Spleen (tissue), 7 donors: ENCODE measurements around the gene COL23A1.

ENCODE experiments used
- CTCF ChIP-seq, 11 experiments: fragments of 200-600 bp in 7 of 11; fragments of 450-650 bp in 4 of 11; sonication (generic) in 4 of 11; IDR thresholded peaks in 8 of 11; conservative IDR thresholded peaks in 3 of 11; 1 replicate in 7 of 11; 2 replicates in 4 of 11; pipeline versions ENCODE4 v1.4.0 to v1.8.0; 2016 to 2021; ENCODE audit warnings: antibody characterized with exemption in 11 of 11, inconsistent platforms in 4 of 11, mild to moderate bottlenecking in 1 of 11
- POLR2A ChIP-seq, 3 donors: fragments of 450-650 bp; IDR thresholded peaks; one replicate each; pipeline ENCODE4 v1.5.1; 2017; ENCODE audit warnings: antibody characterized with exemption in 3 of 3, mild to moderate bottlenecking in 1 of 3
- POLR2AphosphoS5 ChIP-seq, 3 donors: sonication (generic); formaldehyde crosslinking; IDR thresholded peaks; one replicate each; pipeline ENCODE4 v1.5.1; 2017; ENCODE audit warnings: antibody characterized with exemption in 3 of 3
- donor health status: DM: no; HTN: no; CAD: no; lungs with moderate emphysema.
- donor health status: DM: no; HTN: no; CAD: no.
- donor health status: DM: no; HTN: no; CAD: no.

DNA sequence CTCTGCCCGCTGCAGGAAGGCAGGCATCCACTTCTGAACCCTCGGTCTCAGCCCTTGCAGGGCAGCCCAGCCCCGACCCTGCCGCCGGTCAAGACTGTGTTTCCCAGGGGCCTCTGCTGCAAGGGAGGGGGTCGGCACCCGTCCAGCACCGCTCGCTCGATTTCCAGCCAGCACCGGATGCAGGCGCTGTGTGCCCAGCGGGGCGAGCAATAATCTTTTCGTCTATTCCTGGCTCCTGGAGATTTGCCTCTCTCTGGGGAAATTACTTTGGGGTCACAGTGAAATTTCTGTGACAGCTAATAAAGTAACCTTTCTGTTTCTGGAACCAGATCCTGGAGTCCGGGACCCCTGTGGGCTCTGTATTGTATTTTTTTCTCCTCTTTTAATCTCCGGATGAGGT lies 155.3 kb downstream of the COL23A1 start:
- TF ChIP-seq POLR2A (IDR thresholded peaks at IDR 0.05) (no peak), CTCF (IDR thresholded peaks at IDR 0.05 in 8 of 11, conservative IDR thresholded peaks at IDR 0.05 in 3 of 11) (no peak), POLR2AphosphoS5 (IDR thresholded peaks at IDR 0.05) (peak in 2 of 3 donors; percentile 10 to 48)
